Tibial nerve (tissue), 4 donors: Measurements from ENCODE around the gene SLC12A7.

Experiments used
- CTCF ChIP-seq, 5 experiments: fragments of 200-600 bp in 3 of 5; fragments of 450-650 bp in 2 of 5; sonication (generic) in 3 of 5; IDR thresholded peaks; one replicate each; pipeline ENCODE4 v1.5.1; 2016 to 2019; ENCODE audit warnings: antibody characterized with exemption in 5 of 5, mild to moderate bottlenecking in 3 of 5, moderate library complexity in 2 of 5
- EP300 ChIP-seq, 2 donors: sonication (generic); formaldehyde crosslinking; IDR thresholded peaks; one replicate each; pipeline ENCODE4 v1.6.1; 2017; ENCODE audit warnings: antibody characterized with exemption in 2 of 2, mild to moderate bottlenecking in 1 of 2

- no peak for TF ChIP-seq EP300 (IDR thresholded peaks at IDR 0.05)
- peak in 4 of 5 experiments; percentile 21 to 59 (median 46) for TF ChIP-seq CTCF (IDR thresholded peaks at IDR 0.05)
Observed at GRCh38 chr5:1004461-1005248, 107.2 kb downstream of the SLC12A7 start.
